Ishikawa (cell line): ENCODE measurements around the gene SLC38A10.

Experiments
- CEBPB ChIP-seq: IDR thresholded peaks from 2 replicates; pipeline ENCODE4 v1.6.1; 2012
- CREB1 ChIP-seq: IDR thresholded peaks from 2 replicates; pipeline ENCODE4 v1.6.1; 2012; ENCODE audit warnings: low read depth
- EGR1 ChIP-seq: IDR thresholded peaks from 2 replicates; pipeline ENCODE4 v1.6.1; 2012
- EP300 ChIP-seq: IDR thresholded peaks from 2 replicates; pipeline ENCODE4 v1.6.1; 2012; ENCODE audit warnings: borderline replicate concordance
- FOXM1 ChIP-seq: IDR thresholded peaks from 2 replicates; pipeline ENCODE4 v1.6.1; 2012; ENCODE audit warnings: low read depth, borderline replicate concordance
- NFIC ChIP-seq: IDR thresholded peaks from 2 replicates; pipeline ENCODE4 v1.6.1; 2012
- RAD21 ChIP-seq: IDR thresholded peaks from 2 replicates; pipeline ENCODE4 v1.6.1; 2012; ENCODE audit warnings: low read depth
- TAF1 ChIP-seq: IDR thresholded peaks from 2 replicates; pipeline ENCODE4 v1.6.1; 2012; ENCODE audit warnings: low read depth, mild to moderate bottlenecking
- TCF12 ChIP-seq: IDR thresholded peaks from 2 replicates; pipeline ENCODE4 v1.6.1; 2012; ENCODE audit warnings: low read depth
- TEAD4 ChIP-seq: IDR thresholded peaks from 2 replicates; pipeline ENCODE4 v1.6.1; 2012
- YY1 ChIP-seq: IDR thresholded peaks from 2 replicates; pipeline ENCODE4 v1.6.1; 2012; ENCODE audit warnings: low read depth
- ZBTB7A ChIP-seq: IDR thresholded peaks from 2 replicates; pipeline ENCODE4 v1.6.1; 2012; ENCODE audit warnings: low read depth
- TF ChIP-seq, protein P1 (sequence below): IDR thresholded peaks from 2 replicates; pipeline ENCODE4 v1.6.1; 2012
- TF ChIP-seq, protein P2 (sequence below): IDR thresholded peaks from 2 replicates; pipeline ENCODE4 v1.6.1; 2012
- TF ChIP-seq, protein P3 (sequence below): IDR thresholded peaks from 2 replicates; pipeline ENCODE4 v1.6.1; 2012; ENCODE audit warnings: low read depth, mild to moderate bottlenecking

The SLC38A10 gene

DNA sequence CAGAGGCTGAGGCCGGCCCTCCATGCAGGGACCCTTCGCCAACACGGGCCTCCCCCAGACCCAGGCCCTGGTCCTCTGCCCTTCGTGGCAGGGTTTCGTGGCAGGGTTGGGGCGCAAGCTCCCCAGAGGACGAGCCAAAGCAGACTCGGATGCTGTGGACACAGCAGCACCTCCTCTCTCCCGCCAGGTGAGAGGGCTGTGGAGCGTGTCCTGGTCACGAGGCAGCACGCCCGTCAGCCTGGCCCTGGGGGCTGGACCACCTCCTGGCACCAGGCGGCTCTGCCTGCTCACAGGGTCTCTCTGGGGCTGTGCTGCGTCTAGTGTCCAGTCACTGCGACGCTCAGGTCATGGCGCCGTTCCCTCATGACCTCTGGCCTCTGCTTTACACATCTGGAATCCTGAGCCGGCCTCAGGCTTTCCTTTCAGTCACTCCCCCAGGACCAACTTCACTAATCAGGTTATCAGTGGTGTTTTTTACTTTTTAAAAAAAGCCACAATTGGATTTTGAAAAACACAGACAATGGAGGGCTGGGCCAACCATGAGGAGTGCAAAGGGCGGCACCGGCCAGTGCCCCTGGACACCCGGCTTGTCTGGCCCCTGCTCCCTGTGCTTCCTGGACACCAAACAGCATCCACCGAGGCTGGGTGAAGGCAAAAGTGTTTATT, 50.6 kb downstream of the SLC38A10 start:
- TF ChIP-seq, protein P1, sequence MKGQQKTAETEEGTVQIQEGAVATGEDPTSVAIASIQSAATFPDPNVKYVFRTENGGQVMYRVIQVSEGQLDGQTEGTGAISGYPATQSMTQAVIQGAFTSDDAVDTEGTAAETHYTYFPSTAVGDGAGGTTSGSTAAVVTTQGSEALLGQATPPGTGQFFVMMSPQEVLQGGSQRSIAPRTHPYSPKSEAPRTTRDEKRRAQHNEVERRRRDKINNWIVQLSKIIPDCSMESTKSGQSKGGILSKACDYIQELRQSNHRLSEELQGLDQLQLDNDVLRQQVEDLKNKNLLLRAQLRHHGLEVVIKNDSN, result 0 out of 2 replicates have a peak, but pooled peaks have one; percentile 4
- TF ChIP-seq TCF12, result no peak
- TF ChIP-seq, protein P2, sequence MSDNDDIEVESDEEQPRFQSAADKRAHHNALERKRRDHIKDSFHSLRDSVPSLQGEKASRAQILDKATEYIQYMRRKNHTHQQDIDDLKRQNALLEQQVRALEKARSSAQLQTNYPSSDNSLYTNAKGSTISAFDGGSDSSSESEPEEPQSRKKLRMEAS, result no peak
- TF ChIP-seq, protein P3, sequence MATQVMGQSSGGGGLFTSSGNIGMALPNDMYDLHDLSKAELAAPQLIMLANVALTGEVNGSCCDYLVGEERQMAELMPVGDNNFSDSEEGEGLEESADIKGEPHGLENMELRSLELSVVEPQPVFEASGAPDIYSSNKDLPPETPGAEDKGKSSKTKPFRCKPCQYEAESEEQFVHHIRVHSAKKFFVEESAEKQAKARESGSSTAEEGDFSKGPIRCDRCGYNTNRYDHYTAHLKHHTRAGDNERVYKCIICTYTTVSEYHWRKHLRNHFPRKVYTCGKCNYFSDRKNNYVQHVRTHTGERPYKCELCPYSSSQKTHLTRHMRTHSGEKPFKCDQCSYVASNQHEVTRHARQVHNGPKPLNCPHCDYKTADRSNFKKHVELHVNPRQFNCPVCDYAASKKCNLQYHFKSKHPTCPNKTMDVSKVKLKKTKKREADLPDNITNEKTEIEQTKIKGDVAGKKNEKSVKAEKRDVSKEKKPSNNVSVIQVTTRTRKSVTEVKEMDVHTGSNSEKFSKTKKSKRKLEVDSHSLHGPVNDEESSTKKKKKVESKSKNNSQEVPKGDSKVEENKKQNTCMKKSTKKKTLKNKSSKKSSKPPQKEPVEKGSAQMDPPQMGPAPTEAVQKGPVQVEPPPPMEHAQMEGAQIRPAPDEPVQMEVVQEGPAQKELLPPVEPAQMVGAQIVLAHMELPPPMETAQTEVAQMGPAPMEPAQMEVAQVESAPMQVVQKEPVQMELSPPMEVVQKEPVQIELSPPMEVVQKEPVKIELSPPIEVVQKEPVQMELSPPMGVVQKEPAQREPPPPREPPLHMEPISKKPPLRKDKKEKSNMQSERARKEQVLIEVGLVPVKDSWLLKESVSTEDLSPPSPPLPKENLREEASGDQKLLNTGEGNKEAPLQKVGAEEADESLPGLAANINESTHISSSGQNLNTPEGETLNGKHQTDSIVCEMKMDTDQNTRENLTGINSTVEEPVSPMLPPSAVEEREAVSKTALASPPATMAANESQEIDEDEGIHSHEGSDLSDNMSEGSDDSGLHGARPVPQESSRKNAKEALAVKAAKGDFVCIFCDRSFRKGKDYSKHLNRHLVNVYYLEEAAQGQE, result no peak

DNA sequence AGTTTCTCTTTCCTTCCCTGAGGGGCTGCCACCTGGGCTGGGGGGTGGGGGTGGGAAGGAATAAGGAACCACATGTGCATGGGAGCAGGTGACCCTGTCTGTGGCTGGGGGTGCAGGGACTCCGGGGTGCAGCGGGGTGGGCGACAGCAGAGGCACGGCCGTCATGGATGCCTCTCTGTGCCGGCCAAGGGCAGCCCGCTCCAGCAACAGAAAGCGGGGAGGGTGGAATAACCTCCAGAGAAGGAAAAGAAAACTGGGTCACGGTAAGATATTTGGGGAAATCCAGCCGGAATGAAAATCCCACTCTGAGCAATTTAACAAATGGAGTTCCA, 51.8 kb downstream of the SLC38A10 start:
- TF ChIP-seq NFIC, result no peak
- no peak for TF ChIP-seq TCF12
- TF ChIP-seq YY1, result no peak
- TF ChIP-seq EGR1, result no peak
- TF ChIP-seq, protein P3, result no peak
- TF ChIP-seq ZBTB7A, result no peak
- TF ChIP-seq EP300, result no peak
- no peak for TF ChIP-seq TAF1
- TF ChIP-seq FOXM1, result no peak
- TF ChIP-seq TEAD4, result no peak
- no peak for TF ChIP-seq CREB1
- TF ChIP-seq, protein P2, result no peak
- TF ChIP-seq RAD21, result no peak
- no peak for TF ChIP-seq CEBPB
- TF ChIP-seq, protein P1, result no peak

DNA sequence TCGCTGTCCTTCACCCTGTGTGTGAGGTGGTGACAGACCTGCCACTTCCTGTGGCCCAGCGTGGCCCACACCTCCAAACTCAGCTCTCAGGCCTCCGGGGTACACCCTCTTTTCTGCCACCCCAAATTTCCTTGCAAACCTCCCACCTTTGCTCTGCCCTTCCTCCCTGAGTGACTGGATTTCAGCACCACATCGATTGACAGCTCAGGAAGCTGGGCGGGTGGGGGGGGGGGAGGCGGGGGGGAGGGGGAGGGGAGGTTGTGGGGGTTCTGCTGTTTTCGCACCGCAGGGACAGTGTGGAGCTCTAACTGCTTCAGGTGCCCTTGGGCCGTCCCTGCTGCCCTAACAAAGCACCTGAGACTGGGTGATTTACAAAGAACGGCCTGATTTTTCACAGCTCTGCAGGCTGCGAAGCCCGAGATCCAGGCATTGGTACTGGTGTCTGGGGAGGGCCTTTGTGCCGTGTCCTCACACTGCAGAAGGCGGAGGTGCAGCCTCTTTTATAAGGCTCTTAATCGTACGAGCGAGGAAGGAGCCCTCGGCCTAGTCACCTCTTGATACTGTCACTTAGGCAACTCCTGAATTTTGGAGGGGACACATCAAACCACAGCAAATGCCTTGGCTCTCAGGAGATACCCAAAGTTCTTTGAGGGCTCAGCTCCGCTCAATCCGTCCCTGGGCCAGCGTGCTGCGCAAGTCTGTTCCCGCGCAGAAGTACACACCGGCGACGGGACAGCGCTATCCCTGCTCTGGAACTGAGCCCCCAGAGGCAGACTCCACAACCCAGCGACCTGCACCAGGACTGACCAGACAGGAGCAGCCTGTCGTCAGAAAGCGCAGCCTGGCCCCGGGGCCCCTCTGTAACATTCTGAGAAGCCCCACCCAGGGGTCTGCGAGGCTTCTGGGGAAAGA, 52.4 kb downstream of the SLC38A10 start:
- TF ChIP-seq, protein P1, result no peak
- TF ChIP-seq, protein P3, result peak; percentile 52; the same call in 1 of the 2 replicates

DNA sequence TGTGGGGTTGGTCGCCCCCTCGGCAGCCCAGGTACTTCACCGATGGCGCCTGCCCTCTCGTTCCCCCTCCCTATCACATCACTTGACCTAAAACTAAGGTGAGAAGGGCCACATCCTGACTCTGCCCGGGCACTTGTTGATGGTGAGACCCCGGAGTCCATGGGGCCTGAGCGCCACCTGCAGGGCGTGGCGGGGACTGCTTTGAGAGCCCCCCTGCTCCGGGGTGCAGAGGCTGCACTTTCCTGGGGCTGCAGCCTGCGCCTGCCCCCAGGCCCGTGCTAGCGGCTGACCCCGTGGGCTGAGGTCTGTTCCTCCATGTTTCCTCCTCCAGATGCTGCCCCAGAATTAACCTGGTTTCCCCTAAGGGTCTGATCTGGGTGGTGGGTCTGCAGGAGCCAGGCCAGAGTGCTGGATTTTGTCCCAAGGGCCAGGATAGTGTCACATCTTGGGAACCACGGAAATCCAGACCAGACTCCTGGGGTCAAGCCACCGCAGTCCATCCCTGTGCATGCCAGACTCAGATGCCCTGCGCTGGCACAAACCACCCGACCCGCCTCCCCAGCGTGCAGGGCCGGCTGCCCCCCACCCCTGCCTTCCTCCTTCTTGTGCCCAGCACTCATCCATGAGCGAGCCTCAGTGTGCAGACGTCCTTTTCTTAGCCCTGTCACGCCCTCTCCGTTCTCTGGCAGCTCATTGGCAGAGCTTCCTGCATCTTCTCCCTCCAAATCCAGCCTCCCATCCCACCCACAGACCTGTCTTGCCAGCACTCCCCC, 53.3 kb downstream of the SLC38A10 start:
- TF ChIP-seq FOXM1 (no peak), RAD21 (peak; percentile 59; the same call in 1 of the 2 replicates)
